ENCODE measurements around the gene ADPRHL1. TPM values are rescaled to one million over a fixed set of nuclear protein-coding genes. Genes with fewer than 3 reads are reported as not detected.

The ADPRHL1 gene
- total RNA-seq, 1 donor from 2014 or later: 0.62 TPM

GRCh38 chr13:113431171-113431570 is 22.1 kb downstream of the ADPRHL1 start:
- no peak for DNase-seq

GRCh38 chr13:113430378-113431110 is 22.7 kb downstream of the ADPRHL1 start:
- no peak for DNase-seq

GRCh38 chr13:113429608-113429985 is 23.7 kb downstream of the ADPRHL1 start:
- no peak for DNase-seq

GRCh38 chr13:113428871-113429607 is 24.2 kb downstream of the ADPRHL1 start:
- DNase-seq: no peak

GRCh38 chr13:113428469-113428865 is 24.8 kb downstream of the ADPRHL1 start:
- no peak for DNase-seq

GRCh38 chr13:113427562-113428468 is 25.5 kb downstream of the ADPRHL1 start:
- DNase-seq: no peak

- no peak for DNase-seq
Measured at GRCh38 chr13:113426591-113426986, 26.7 kb downstream of the ADPRHL1 start.

- no peak for DNase-seq
Measured at GRCh38 chr13:113425941-113426590, 27.2 kb downstream of the ADPRHL1 start.

GRCh38 chr13:113423520-113424163 is 29.6 kb downstream of the ADPRHL1 start:
- no peak for DNase-seq

GRCh38 chr13:113422807-113423519 is 30.3 kb downstream of the ADPRHL1 start:
- no peak for DNase-seq

GRCh38 chr13:113421673-113422270 is 31.5 kb downstream of the ADPRHL1 start:
- no peak for DNase-seq

GRCh38 chr13:113420833-113421600 is 32.3 kb downstream of the ADPRHL1 start:
- DNase-seq: no peak

- DNase-seq: no peak
Measured at GRCh38 chr13:113420232-113420631, 33.1 kb downstream of the ADPRHL1 start.

GRCh38 chr13:113419531-113420193 is 33.6 kb downstream of the ADPRHL1 start:
- DNase-seq: no peak

GRCh38 chr13:113418722-113419049 is 34.6 kb downstream of the ADPRHL1 start:
- DNase-seq: no peak

- no peak for DNase-seq
Measured at GRCh38 chr13:113417836-113418721, 35.2 kb downstream of the ADPRHL1 start.

- no peak for DNase-seq
Measured at GRCh38 chr13:113417008-113417751, 36.1 kb downstream of the ADPRHL1 start.

- no peak for DNase-seq
Measured at GRCh38 chr13:113415825-113416224, 37.5 kb downstream of the ADPRHL1 start.

All from occipital lobe (tissue), 2 donors.